Prostate gland (tissue), 2 donors: ENCODE measurements around the gene PC.
A peak's percentile ranks its signal among the peaks of the same experiment; 100 is the strongest.

ENCODE experiments used
- CTCF ChIP-seq, 4 experiments: fragments of 200-600 bp in 2 of 4; fragments of 450-650 bp in 2 of 4; sonication (generic) in 2 of 4; IDR thresholded peaks; 1 replicate in 3 of 4; 2 replicates in 1 of 4; pipeline ENCODE4 v1.5.1; 2016 to 2019; ENCODE audit warnings: antibody characterized with exemption in 4 of 4, mild to moderate bottlenecking in 2 of 4, moderate library complexity in 2 of 4
- POLR2A ChIP-seq: fragments of 450-650 bp; IDR thresholded peaks from one replicate; pipeline ENCODE4 v1.6.1; 2016; ENCODE audit warnings: antibody characterized with exemption, mild to moderate bottlenecking
- POLR2AphosphoS5 ChIP-seq: sonication (generic); formaldehyde crosslinking; IDR thresholded peaks from one replicate; pipeline ENCODE4 v1.6.1; 2017; ENCODE audit warnings: antibody characterized with exemption

GRCh38 chr11:66880496-66881450, 77.4 kb downstream of the PC start:
- TF ChIP-seq POLR2A = no peak
- peak; percentile 26 for TF ChIP-seq POLR2AphosphoS5
- TF ChIP-seq CTCF (IDR thresholded peaks at IDR 0.05) = peak in 1 of 4 experiments; percentile 6
